PC-9 (cell line): ENCODE data around the gene GCDH. TPM values are rescaled to one million over a fixed set of nuclear protein-coding genes. Genes with fewer than 3 reads are reported as not detected.
A peak's percentile ranks its signal among the peaks of the same experiment; 100 is the strongest.

Source experiments
- BruUV-seq: library from RNA; stranded (reverse); fragments of 400-500 nt; replicated peaks from 2 replicates; lab custom pipeline; 2021; lab: Mats Ljungman, UMichigan
- CTCF ChIA-PET: fragments of 300-600 bp; sonication (Branson Sonifier 250); formaldehyde crosslinking; loops from one replicate; lab custom pipeline; 2022; ENCODE audit warnings: antibody characterized with exemption; lab: Charles Lee
- POLR2A ChIA-PET: fragments of 300-600 bp; sonication (Branson Sonifier 250); formaldehyde crosslinking; loops from one replicate; lab custom pipeline; 2022; ENCODE audit warnings: antibody characterized with exemption; ENCODE audit not compliant: unreplicated experiment; lab: Charles Lee
- DNase-seq, 2 experiments: peaks; one replicate each; pipeline versions ENCODE4 v3.0.0 to v3.0.0-alpha.2; 2015 to 2022; ENCODE audit warnings: mixed read lengths in 1 of 2
- H2AFZ ChIP-seq: fragments of 200-600 bp; sonication (generic); 2 replicates; pipeline ENCODE4 v1.8.1; 2017; ENCODE audit warnings: antibody characterized with exemption
- H3F3A ChIP-seq: fragments of 200-600 bp; sonication (generic); 2 replicates; pipeline ENCODE4 v1.8.1; 2017; ENCODE audit warnings: antibody characterized with exemption, mild to moderate bottlenecking, low read depth; ENCODE audit not compliant: insufficient read depth
- H3K27ac ChIP-seq: fragments of 200-600 bp; sonication (generic); 2 replicates; pipeline ENCODE4 v1.6.1; 2016; ENCODE audit warnings: mixed run types
- H3K27me3 ChIP-seq: fragments of 200-600 bp; sonication (generic); 2 replicates; pipeline ENCODE4 v1.6.1; 2016; ENCODE audit warnings: low read depth, mixed run types; ENCODE audit not compliant: insufficient read depth
- H3K36me3 ChIP-seq: fragments of 200-600 bp; sonication (generic); 2 replicates; pipeline ENCODE4 v1.6.1; 2016; ENCODE audit warnings: low read depth, mixed run types
- H3K4me1 ChIP-seq: fragments of 200-600 bp; sonication (generic); replicated peaks from 2 replicates; pipeline ENCODE4 v1.6.1; 2016; ENCODE audit warnings: mixed run types; ENCODE audit not compliant: insufficient read depth
- H3K4me2 ChIP-seq: fragments of 200-600 bp; sonication (generic); 2 replicates; pipeline ENCODE4 v1.6.1; 2017; ENCODE audit warnings: mixed run types
- H3K4me3 ChIP-seq: fragments of 200-600 bp; sonication (generic); 2 replicates; pipeline ENCODE4 v1.6.1; 2016; ENCODE audit warnings: mixed run types
- H3K79me2 ChIP-seq: fragments of 200-600 bp; sonication (generic); 2 replicates; pipeline ENCODE4 v1.6.1; 2017; ENCODE audit warnings: low read depth, mixed run types
- H3K9me2 ChIP-seq: fragments of 200-600 bp; sonication (generic); 2 replicates; pipeline ENCODE4 v1.8.1; 2017; ENCODE audit warnings: mild to moderate bottlenecking; ENCODE audit not compliant: insufficient read depth
- H3K9me3 ChIP-seq: fragments of 200-600 bp; sonication (generic); 2 replicates; pipeline ENCODE4 v1.8.1; 2016; ENCODE audit warnings: low read depth; ENCODE audit not compliant: insufficient read depth
- H4K20me1 ChIP-seq: fragments of 200-600 bp; sonication (generic); 2 replicates; pipeline ENCODE4 v1.8.1; 2017; ENCODE audit not compliant: insufficient read depth
- CTCF ChIP-seq: fragments of 200-600 bp; sonication (generic); conservative IDR thresholded peaks from 2 replicates; pipeline ENCODE4 v1.6.1; 2017; ENCODE audit warnings: mixed run types, antibody characterized with exemption, mild to moderate bottlenecking, moderate library complexity
- EZH2 ChIP-seq: fragments of 200-600 bp; sonication (generic); IDR thresholded peaks from 2 replicates; pipeline ENCODE4 v1.8.0; 2017; ENCODE audit warnings: antibody characterized with exemption, low read depth
- intact Hi-C: fragments of 100-400 bp; cut with micrococcal nuclease; formaldehyde crosslinking; loops from one replicate; pipeline ENCODE4 v1.10.0; 2022; ENCODE audit not compliant: unreplicated experiment
- total RNA-seq: library from RNA; stranded (reverse); gene quantifications from 2 replicates; pipeline ENCODE4 v1.2.3, GENCODE V29; 2021

Gene GCDH
- total RNA-seq, 1 experiment from 2014 or later = 23.2 TPM

GRCh38 chr19:12881172-12881808 is 9.7 kb upstream of the GCDH start, which contains the start of gene DNASE2:
Gene DNASE2 (minus strand): TSS chr19:12881449. CDS start chr19:12881375, 74 bp downstream.
- Histone ChIP-seq H3K27ac (peak within 1 kb of the TSS; percentile 66), H3K79me2 (peaks cover 10% of the 10 kb centered on the region; the same call in 1 of the 2 replicates), H3K4me3 (peak within 1 kb of the TSS; percentile 77), H3F3A (peaks cover 22% of the 10 kb centered on the region; the same call in 1 of the 2 replicates), H3K4me2 (peak within 1 kb of the TSS; percentile 92), H3K9me3 (peaks cover 11% of the 10 kb centered on the region; the same call in 1 of the 2 replicates), H3K9me2 (no peaks in the 10 kb centered on the region), H2AFZ (peak within 1 kb of the TSS; percentile 96), H3K36me3 (no peaks in the 10 kb centered on the region), H3K4me1 (peaks cover 14% of the 10 kb centered on the region), H4K20me1 (no peaks in the 10 kb centered on the region), H3K27me3 (no peaks in the 10 kb centered on the region)
- no peak for TF ChIP-seq EZH2
- DNase-seq = peak; percentile 93 to 95
- BruUV-seq = no TSS peak
- ChIA-PET POLR2A (interaction anchor here (0.5 to 0.7 kb wide), 6 partner anchors 10 to 687 kb away, joined by 3 to 11 read pairs (median 4); partner anchors contain the start of genes GCDH and SYCE2), CTCF (interaction anchor here (0.6 to 1.1 kb wide), 3 partner anchors 34 to 56 kb away, joined by 3 to 4 read pairs (median 3); no protein-coding TSS in a partner anchor)
- intact Hi-C loops = no loop called here

- H3K79me2 ChIP-seq = peaks cover 10% of the 10 kb centered on the region; the same call in 1 of the 2 replicates
- POLR2A ChIA-PET = interaction anchor here (0.7 kb wide), 2 partner anchors 36 to 238 kb away, joined by 4 to 6 read pairs; partner anchors contain the start of gene SYCE2
- H3K36me3 ChIP-seq = no peaks in the 10 kb centered on the region
- no peaks in the 10 kb centered on the region for H4K20me1 ChIP-seq
- no TSS peak for BruUV-seq
- no peaks in the 10 kb centered on the region for H3K9me2 ChIP-seq
- H2AFZ ChIP-seq = no peak overlapping the region
- no peak overlapping the region for H3K4me3 ChIP-seq
- H3K9me3 ChIP-seq = peaks cover 11% of the 10 kb centered on the region; the same call in 1 of the 2 replicates
- peak in 1 of 2 experiments; percentile 15 for DNase-seq
- peaks cover 14% of the 10 kb centered on the region for H3K4me1 ChIP-seq
- TF ChIP-seq CTCF = no peak
- no peak for TF ChIP-seq EZH2
- no peaks in the 10 kb centered on the region for H3K27me3 ChIP-seq
- no peak overlapping the region for H3K27ac ChIP-seq
- H3K4me2 ChIP-seq = no peak overlapping the region
- CTCF ChIA-PET = no interaction called here
- peaks cover 19% of the 10 kb centered on the region; the same call in 1 of the 2 replicates for H3F3A ChIP-seq
- intact Hi-C loops = no loop called here
Observed at GRCh38 chr19:12882589-12882988, 8.4 kb upstream of the GCDH start.

- H4K20me1 ChIP-seq = no peaks in the 10 kb centered on the region
- H3K27ac ChIP-seq = no peak overlapping the region
- no peak for TF ChIP-seq CTCF
- TF ChIP-seq EZH2 = no peak
- H2AFZ ChIP-seq = no peak overlapping the region
- intact Hi-C loops = loop anchor here (2.0 kb wide), 1 partner anchor 81 kb away; no protein-coding TSS in a partner anchor
- H3K4me3 ChIP-seq = no peak overlapping the region
- no peaks in the 10 kb centered on the region for H3K36me3 ChIP-seq
- H3K4me2 ChIP-seq = no peak overlapping the region
- no peak for DNase-seq
- H3F3A ChIP-seq = peaks cover 19% of the 10 kb centered on the region; the same call in 1 of the 2 replicates
- no peaks in the 10 kb centered on the region for H3K27me3 ChIP-seq
- peaks cover 11% of the 10 kb centered on the region; the same call in 1 of the 2 replicates for H3K9me3 ChIP-seq
- BruUV-seq = no TSS peak
- H3K79me2 ChIP-seq = peaks cover 10% of the 10 kb centered on the region; the same call in 1 of the 2 replicates
- POLR2A ChIA-PET = no interaction called here
- CTCF ChIA-PET = interaction anchor here (0.5 kb wide), 1 partner anchor 93 kb away, joined by 5 read pairs; no protein-coding TSS in a partner anchor
- H3K9me2 ChIP-seq = no peaks in the 10 kb centered on the region
- H3K4me1 ChIP-seq = peaks cover 14% of the 10 kb centered on the region
Observed at GRCh38 chr19:12884202-12884601, 6.8 kb upstream of the GCDH start.
